Cortex of kidney (tissue), 1 donor: ENCODE measurements around the gene SUSD2.
"Not testable (repeated sequence)": the region's sequence is repeated elsewhere in the genome, so short reads cannot be mapped to it uniquely, and the experiment has no call there.

ENCODE experiments used
- DNase-seq: peaks from one replicate; lab custom pipeline; 2025; lab: John Stamatoyannopoulos, UW

The SUSD2 gene

DNA sequence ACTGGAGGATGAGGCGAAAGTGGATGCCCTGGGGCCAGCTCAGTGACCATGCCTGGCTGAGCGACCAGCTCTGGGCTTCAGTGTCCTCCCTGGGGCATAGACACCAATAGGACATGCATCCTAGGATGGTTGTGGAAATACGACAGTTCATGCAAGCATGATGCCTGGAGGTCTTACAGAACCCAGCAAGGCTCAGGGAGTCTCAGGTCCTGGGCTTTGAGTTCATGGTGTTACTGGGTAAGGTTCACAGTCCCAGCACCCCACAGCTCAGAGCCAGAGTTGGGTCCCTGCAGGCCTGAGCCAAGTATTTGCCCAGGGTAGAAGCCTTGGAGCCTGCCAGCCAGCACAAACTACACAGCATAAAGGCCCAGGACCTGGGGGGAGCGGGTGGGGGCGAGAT is 4.2 kb upstream of the SUSD2 start:
- DNase-seq = no peak

DNA sequence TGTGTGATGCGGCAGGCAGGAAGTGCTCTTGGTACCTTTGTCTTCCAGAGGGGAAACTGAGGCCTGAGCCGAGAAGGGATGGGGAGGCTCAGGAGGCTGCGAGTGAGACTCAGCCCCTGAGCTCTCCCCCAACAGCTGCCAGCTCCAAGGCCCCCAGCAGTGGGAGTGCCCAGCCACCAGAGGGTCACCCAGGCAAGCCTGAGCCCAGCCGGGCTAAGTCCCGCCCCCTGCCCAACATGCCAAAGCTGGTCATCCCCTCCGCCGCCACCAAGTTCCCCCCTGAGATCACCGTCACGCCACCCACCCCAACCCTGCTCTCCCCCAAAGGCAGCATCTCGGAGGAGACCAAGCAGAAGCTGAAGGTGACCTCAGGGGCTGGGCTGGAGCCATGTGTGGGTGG is 3.8 kb upstream of the SUSD2 start:
- no peak for DNase-seq

DNA sequence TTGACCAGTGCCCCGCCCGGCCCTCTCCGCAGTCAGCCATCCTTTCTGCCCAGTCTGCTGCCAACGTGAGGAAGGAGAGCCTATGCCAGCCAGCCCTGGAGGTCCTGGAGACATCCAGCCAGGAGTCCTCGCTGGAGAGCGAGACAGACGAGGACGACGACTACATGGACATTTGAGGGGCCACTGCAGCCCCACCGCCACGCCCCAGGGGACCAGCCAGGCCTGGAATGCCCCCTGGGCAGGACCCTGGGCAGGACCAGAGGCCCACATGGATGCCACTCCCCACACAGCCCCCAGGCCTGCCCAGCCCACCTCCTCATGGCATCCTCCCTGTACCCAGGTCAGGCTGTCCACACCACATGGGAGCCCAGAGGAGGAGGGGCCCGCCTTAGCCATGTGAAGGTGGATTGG is 3.3 kb upstream of the SUSD2 start:
- no peak for DNase-seq

DNA sequence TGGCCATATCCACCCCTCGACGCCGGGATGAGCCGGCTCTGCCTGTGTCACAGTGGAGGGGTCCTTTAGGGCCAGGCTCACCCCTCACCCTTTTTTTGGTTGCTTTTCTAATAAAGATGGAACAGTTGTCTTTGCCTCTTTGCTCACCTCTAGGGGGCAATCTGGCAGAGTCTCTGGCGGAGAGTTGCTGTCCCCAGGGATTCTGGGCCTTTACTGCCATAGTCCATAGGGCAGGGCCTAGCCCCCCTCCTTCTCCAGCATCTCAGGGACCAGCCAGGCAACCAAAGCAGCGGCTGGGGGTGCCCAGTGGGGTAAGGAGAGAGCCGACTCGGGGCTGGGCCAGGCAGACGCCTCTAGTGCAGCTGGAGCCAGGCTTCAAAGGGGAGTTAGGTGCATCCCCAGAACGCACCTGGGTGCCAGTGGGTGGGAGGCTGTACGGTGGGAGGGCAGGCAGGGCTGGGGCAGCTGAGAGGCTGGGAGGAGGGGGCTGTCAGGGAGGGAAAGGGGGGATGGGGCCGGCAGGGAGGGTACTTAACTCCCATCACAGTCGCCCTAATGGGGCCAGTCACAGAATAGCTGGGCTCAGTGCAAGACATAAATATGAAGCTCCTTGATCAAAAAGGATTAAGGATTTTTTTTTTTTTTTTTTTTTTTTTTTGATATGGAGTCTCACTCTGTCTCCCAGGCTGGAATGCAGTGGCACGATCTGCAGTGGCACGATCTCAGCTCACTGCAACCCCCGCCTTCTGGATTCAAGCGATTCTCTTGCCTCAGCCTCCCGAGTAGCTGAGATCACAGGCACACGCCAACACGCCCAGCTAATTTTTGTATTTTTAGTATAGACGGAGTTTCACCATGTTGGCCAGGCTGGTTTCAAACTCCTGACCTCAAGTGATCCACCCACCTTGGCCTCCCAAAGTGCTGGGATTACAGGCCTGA is 2.5 kb upstream of the SUSD2 start:
- DNase-seq = no peak

- no peak for DNase-seq
Observed at GRCh38 chr22:24179478-24180210, 1.6 kb upstream of the SUSD2 start.

DNA sequence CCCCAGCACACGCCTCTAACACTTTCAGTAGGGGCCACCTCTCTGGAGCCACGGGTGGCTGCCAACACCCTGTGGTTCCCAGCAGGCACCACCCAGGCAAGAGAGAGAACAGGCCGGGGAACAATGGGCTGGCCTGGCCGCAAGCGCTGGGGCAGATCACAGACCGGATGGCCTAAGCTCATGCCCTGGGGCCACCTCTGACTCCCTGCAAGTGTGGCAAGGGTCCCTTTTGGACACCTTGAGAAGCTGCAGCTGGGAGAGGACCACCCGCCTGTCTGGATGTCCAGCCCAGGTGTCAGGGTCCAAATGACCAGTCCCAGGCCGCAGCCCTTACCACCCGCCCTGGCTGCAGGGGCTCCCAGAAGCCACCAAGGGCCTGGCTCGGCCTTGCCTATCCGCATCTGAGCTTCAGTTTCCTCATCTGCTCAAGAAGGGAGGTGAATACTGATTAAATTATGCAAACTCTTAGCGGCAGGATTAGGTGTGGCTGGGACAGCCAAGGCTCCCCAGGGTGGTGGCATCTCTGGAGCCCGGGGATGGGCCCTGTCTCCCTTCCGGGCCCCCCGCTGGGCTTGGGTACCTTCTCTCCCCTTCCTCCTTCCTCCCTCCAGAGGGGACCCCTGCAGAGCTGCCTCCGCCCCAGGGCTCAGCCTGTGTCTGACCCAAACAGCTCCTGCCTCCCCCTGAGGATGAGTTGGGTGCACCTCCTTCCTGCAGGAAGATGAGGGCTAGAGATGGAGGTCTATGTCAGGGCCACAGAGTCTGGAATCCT is 785 bp upstream of the SUSD2 start:
- no peak for DNase-seq

- DNase-seq = no peak
Observed at GRCh38 chr22:24181996-24182899, 961 bp downstream of the SUSD2 start.

DNA sequence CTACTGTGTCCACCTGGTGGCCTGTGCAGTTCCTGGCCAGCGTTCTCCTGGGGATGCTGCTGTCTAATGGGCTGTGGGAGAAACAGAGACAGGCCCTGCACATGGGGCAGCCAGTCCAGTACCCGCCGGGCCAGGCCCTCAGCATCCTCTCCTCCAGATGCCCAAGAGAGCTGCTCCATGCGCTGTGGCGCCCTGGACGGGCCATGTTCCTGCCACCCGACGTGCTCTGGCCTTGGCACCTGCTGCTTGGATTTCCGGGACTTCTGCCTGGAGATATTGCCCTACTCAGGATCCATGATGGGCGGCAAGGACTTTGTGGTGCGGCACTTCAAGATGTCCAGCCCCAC is 1.6 kb downstream of the SUSD2 start:
- not testable (repeated sequence) for DNase-seq

- no peak for DNase-seq
Observed at GRCh38 chr22:24183321-24184031, 2.2 kb downstream of the SUSD2 start.

- DNase-seq = no peak
Observed at GRCh38 chr22:24184057-24184798, 2.9 kb downstream of the SUSD2 start.

DNA sequence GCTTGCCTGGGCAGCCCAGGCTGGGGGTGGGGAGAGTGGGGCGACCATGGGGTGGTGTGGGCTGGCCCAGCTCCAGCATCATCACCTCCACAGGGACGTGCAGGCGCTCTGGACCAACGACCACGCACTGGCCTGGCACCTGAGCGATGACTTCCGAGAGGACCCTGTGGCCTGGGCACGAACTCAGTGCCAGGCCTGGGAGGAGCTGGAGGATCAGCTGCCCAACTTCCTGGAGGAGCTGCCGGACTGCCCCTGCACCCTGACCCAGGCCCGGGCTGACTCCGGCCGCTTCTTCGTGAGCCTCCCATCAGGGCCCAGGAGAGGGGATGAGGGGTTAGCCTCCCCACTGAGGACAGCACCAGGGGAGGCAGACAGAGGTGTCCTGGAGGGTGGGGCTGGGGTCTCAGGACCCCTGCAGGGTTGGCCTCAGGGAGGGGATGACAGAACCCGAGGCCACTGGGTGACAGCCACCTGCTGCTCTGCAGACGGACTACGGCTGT is 3.8 kb downstream of the SUSD2 start:
- DNase-seq = no peak

- DNase-seq = no peak
Observed at GRCh38 chr22:24185501-24186351, 4.4 kb downstream of the SUSD2 start.

GRCh38 chr22:24186352-24186740 is 5.1 kb downstream of the SUSD2 start:
- no peak for DNase-seq

GRCh38 chr22:24186892-24187670 is 5.8 kb downstream of the SUSD2 start:
- no peak for DNase-seq

DNA sequence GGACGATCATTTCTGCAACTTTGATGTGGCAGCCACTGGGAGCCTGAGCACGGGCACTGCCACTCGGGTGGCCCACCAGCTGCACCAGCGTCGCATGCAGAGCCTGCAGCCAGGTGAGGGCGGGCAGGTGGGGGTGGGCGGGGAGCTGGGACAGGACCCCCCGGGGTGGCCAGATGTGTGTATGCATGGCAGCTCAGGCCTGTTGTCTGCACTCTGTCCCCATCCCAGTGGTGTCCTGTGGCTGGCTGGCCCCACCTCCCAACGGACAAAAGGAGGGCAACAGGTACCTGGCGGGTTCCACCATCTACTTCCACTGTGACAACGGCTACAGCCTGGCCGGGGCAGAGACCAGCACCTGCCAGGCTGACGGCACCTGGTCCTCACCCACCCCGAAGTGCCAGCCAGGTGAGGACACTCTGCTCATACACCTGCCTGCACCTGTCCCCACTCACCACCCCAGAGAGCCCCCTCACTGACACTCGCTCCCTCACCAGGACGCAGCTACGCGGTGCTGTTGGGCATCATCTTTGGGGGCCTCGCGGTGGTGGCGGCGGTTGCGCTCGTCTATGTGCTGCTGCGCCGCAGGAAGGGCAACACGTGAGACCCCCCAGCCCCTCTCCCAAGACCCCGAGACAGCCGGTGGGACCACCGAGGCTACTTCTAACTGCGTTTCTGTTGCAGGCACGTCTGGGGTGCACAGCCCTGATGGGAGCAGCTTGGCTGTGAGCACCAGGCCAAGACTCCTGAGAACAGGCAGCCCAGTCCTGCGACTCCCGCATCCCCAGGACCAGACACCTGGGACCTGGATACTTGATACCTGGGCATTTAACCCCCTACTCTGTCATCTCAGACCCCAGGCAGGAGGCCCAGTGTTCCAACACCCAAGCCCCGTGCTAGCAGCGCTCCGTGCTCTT is 6.7 kb downstream of the SUSD2 start:
- no peak for DNase-seq

GRCh38 chr22:24188705-24189248 is 7.5 kb downstream of the SUSD2 start:
- DNase-seq = no peak
